Cerebellar nuclear complex (tissue), 1 donor: ENCODE results near the gene FGFR2.
"Not testable (repeated sequence)": the region's sequence is repeated elsewhere in the genome, so short reads cannot be mapped to it uniquely, and the experiment has no call there.

Experiments
- DNase-seq, 2 experiments: peaks; one replicate each; lab custom pipeline; 2025; lab: John Stamatoyannopoulos, UW

FGFR2 gene

GRCh38 chr10:121524157-121524817 lies 74.0 kb downstream of the FGFR2 start:
- DNase-seq = no peak

- no peak for DNase-seq
Measured at GRCh38 chr10:121522831-121523230, 75.4 kb downstream of the FGFR2 start.

GRCh38 chr10:121521794-121522556 lies 76.3 kb downstream of the FGFR2 start:
- no peak for DNase-seq

GRCh38 chr10:121520526-121520925 lies 77.7 kb downstream of the FGFR2 start:
- not testable (repeated sequence) for DNase-seq

GRCh38 chr10:121519901-121520493 lies 78.2 kb downstream of the FGFR2 start:
- DNase-seq = no peak

- DNase-seq = no peak
Measured at GRCh38 chr10:121519411-121519810, 78.8 kb downstream of the FGFR2 start.

- DNase-seq = no peak
Measured at GRCh38 chr10:121518333-121518732, 79.9 kb downstream of the FGFR2 start.

DNA sequence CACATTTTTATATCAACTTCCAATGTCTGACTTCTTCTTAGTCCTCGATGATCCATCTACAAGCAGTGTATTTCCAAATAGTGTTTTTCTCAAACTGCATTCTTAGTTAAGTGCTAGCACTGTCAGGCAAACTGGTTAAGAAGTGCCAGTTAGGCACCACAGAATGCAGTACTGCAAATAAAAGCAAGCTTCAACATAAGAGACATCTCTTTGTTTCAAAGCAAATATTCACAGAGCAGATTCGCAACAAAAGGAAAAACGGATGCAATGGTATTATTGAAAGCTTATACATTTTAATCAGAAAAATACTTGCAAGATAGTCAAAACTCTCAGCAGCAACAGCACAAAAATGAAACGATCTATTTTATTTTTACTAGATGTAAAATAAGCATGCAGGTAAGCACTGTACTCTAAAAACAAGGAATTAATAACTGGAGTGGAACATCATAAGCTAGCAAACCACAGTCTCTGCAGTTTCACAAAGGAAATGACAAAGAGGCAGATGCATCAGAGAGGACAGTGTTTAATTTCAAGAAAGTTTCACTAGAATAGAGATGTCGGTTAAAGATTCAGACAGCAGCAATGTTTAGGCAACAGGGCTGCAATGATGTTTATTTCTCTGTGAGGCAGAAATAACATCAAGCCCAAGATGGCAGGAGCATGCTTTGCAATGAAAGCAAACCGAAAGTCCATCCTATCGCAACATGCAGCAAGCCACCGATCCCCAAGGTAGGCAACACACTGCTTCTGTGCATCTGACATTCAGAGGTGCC lies 82.0 kb downstream of the FGFR2 start:
- DNase-seq = no peak

- no peak for DNase-seq
Measured at GRCh38 chr10:121514141-121514865, 83.9 kb downstream of the FGFR2 start.

DNA sequence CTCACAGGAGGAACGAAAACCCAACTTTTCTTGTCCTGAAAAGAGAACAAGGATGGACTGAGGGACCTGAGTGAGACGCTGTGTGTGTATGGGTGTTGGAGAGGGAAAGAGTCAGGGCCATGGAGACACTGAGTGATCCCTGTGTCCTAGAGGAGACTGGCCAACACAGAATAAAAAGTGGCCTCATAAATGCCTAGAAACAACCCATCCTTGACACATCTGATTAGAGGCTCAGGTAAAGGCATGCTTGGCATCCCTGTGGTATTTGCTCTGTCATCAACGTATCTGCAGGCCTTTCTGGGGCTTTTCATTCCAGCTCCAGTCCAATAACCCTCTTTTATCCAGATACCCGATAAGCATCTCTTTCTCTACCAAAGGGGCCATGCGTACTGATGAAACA lies 86.3 kb downstream of the FGFR2 start:
- no peak for DNase-seq

- DNase-seq = no peak
Measured at GRCh38 chr10:121511460-121511859, 86.8 kb downstream of the FGFR2 start.

- no peak for DNase-seq
Measured at GRCh38 chr10:121510201-121510771, 88.0 kb downstream of the FGFR2 start.

DNA sequence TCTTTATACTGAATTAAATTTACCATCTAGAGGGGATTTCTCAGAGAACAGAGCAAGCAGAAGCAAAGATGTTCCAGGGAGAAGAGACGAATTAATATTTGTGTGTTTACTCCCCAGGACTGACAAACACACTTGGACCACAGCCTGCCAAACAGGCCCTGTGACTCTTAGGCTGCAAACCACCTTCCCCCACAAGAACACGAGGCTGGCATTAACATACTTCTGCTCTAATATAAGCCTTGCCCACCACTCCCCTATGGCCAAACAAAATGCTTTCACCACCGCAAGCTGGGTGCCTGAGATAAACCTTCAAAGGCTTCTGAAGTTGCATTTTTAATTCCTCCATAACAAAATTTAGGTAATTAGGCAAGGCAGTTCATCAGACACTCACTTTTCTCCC lies 88.4 kb downstream of the FGFR2 start:
- DNase-seq = no peak

GRCh38 chr10:121509112-121509511 lies 89.1 kb downstream of the FGFR2 start:
- no peak for DNase-seq

- no peak for DNase-seq
Measured at GRCh38 chr10:121503587-121504051, 94.6 kb downstream of the FGFR2 start.

DNA sequence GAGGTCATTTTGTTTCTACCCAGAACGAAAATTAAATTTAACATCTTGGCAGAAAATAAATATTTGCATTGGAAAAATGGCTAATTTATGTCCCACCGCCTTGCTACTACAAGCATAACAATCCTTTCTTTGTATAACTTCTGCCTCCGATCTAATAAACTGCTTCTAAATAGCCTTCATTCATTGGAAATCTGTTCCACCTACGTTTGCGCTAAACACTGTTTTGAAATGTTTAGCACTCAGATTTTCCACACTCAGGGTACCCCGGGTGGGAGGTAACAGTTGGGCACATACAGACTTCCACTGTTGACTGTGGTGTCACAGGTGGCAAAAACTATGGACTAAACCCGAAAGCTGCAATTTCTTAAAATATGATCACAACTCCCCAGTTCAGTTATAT lies 96.4 kb downstream of the FGFR2 start:
- DNase-seq = no peak

DNA sequence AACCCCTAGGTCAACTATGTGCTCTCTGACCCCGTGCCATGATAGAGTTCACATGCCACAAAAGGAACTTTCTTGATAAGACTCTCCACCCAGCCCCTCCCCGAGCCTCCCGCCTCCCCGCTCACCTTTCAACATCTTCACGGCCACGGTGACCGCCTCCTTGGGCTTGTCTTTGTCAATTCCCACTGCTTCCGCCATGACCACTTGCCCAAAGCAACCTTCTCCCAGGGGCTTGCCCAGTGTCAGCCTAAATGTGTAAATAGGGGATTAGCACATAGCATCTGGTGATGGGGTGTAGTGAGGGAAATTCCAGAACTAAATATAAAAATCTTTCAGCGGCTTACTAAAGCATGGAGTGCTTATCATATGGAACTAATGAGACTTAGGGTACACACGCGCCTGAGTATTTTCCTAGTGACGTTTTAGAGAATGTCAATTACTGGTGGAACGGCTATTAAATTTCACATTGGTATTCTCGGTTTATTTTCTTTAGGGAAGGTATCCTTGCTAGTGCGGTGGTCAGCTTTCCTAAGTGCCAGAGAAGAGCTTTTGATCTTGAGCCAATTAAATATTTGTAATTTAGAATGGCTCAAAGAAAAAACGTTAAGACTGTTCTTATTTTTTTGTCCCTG lies 97.4 kb downstream of the FGFR2 start:
- DNase-seq = no peak

DNA sequence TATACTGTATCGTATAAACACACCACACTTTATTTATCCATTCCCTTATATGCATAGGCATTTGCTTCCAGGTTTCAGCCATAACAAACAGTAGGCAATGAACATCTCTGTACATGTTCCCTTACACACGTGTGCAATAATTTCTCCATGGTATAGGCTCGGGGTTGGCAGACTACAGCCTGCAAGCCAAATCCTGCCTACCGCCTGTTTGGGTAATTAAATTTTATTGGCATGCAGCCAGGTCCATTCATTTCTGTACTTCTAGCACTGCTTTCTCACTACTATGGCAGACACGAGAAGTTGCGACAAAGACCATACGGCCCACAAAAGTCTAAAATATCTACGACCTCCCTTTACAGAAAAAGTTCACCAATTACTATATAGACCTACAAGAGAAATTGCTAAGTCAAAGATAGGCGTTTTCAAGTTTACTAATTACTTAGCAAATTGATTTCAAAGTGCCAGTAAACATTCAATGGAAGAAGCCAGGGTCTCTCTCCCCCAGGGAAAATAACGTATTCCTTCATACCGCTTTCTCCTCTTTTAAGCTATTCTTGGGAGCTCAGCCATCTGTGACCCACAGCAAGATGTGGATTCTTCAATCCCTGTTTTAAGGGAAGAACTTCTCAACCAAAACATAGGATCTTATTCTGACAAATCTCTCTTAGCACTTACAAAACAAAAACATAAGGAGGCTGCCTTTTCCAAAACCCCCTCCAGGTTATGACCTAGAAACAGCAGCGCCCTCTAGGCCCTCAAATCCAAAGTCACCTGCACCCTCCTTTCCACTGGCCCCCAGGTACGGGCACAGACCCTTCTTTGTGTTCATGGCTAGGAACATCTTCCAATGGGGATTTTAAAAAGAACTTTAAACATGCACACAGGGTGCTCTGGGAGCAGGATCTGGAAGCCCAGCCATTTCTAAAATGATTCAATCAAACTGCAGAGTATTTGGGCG lies 100.5 kb downstream of the FGFR2 start:
- no peak for DNase-seq

GRCh38 chr10:121495719-121496118 lies 102.5 kb downstream of the FGFR2 start:
- DNase-seq = no peak

DNA sequence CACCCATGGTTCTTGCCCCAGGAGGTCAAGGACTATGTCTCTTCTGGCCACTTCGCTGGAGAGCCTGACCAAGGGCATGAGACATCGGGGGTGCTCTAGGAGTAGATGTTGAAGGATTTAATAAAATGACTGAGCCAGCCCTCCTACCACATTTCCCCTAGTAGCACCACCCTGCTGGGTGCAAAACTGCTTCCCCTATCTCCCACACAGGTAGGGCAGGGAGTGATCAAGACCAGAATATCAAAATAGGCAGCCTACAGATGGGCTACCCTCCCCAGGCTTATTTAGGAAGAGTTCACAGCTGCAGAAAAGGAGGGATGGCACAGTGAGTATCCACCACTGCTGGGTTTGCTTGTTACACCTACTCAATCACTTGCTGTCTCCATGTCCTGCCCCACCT lies 103.9 kb downstream of the FGFR2 start:
- DNase-seq = no peak
